Right lobe of liver (tissue), 6 donors: ENCODE data around the gene IGF1R. TPM values are rescaled to one million over a fixed set of nuclear protein-coding genes. Genes with fewer than 3 reads are reported as not detected.

Experiments
- ATAC-seq, 4 donors: fragments of 200-7000 bp; cut with Tn5 transposase; one replicate each; pipeline ENCODE4 v1.9.1; 2020; ENCODE audit warnings: mild to moderate bottlenecking in 4 of 4, moderate library complexity in 4 of 4
- DNase-seq, 3 donors: peaks; one replicate each; pipeline ENCODE4 v3.0.0-alpha.2; 2020
- H3K27ac ChIP-seq, 3 donors: fragments of 200-600 bp; one replicate each; pipeline ENCODE4 v1.8.0; 2022
- H3K27me3 ChIP-seq, 2 donors: fragments of 200-600 bp; one replicate each; pipeline ENCODE4 v1.8.0; 2022
- H3K36me3 ChIP-seq, 4 donors: fragments of 200-600 bp; sonication (generic) in 1 of 4; one replicate each; pipeline versions ENCODE4 v1.5.1 to v1.8.0; 2017 to 2022; ENCODE audit warnings: control low read depth in 1 of 4
- H3K4me1 ChIP-seq, 4 donors: fragments of 200-600 bp; sonication (generic) in 1 of 4; one replicate each; pipeline versions ENCODE4 v1.5.1 to v1.8.0; 2017 to 2022; ENCODE audit warnings: control low read depth in 1 of 4
- H3K4me3 ChIP-seq, 3 donors: fragments of 200-600 bp; one replicate each; pipeline ENCODE4 v1.8.0; 2022
- H3K9me3 ChIP-seq, 4 donors: fragments of 200-600 bp; sonication (generic) in 1 of 4; one replicate each; pipeline versions ENCODE4 v1.5.1 to v1.8.0; 2017 to 2022; ENCODE audit warnings: control low read depth in 1 of 4
- POLR2A ChIP-seq: fragments of 450-650 bp; IDR thresholded peaks from one replicate; pipeline ENCODE4 v1.6.1; 2017; ENCODE audit warnings: antibody characterized with exemption, mild to moderate bottlenecking
- WGBS: methylation state at CpG from one replicate; pipeline ENCODE4 v1.1.6; 2018; ENCODE audit warnings: low coverage, low lambda C conversion rate; ENCODE audit not compliant: insufficient coverage; ENCODE audit errors: missing lambda C conversion rate; 5-methylcytosine and 5-hydroxymethylcytosine counted together
- intact Hi-C, 2 donors: fragments of 100-400 bp; cut with DNase I; formaldehyde crosslinking; loops; one replicate each; pipeline versions ENCODE4 v1.11.2 to v1.14.1; 2022
- total RNA-seq, 6 experiments: library from RNA; depleted of rRNA in 2 of 6; stranded (reverse); fragments of >200 nt in 2 of 6; fragmentation: NEBNext Ultra II Directional in 3 of 6; extraction: Animal tissue kit (Norgen Biotek cat#: 25700) in 3 of 6; gene quantifications; one replicate each; pipeline versions ENCODE4 v1.1.0 to v1.2.4, GENCODE V29; 2016 to 2023
- TF ChIP-seq, protein P1 (sequence below), 4 donors: fragments of 200-600 bp in 3 of 4; fragments of 450-650 bp in 1 of 4; IDR thresholded peaks; one replicate each; pipeline versions ENCODE4 v1.5.1 to v1.8.0; 2016 to 2022; ENCODE audit warnings: antibody characterized with exemption in 4 of 4, mild to moderate bottlenecking in 2 of 4
- donor health status: DM: no; HTN: yes; CAD: no.
- donor health status: DM: no; HTN: no; CAD: no.
- donor health status: DM: no; HTN: no; CAD: no.
- donor health status: DM: no; HTN: yes; CAD: no.
- donor health status: DM: no; HTN: yes; CAD: no.

Gene IGF1R
- total RNA-seq, 6 experiments from 2014 or later: 2.5 to 5.3 (median 3.8) TPM

DNA sequence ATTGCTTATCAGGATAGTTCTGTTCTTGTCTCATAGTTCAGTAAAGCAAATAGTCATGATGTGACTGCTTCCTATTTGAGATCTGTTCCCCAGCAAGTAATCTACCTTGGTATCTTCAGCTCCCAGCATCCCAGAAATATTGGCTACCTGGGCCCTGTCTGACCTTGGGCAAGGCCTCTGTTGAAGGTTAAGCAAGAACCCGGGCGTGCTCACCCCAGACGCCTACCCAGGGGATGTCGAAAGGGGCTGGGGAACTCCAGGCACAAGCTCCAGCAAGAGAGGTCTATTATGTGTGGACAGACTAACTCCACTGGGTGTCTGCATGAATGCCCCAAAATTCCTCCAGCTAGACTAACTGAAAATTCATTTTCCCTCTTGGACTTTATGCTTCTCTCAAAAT is 37.3 kb upstream of the IGF1R start:
- WGBS: no CpG with 5 or more reads among the region's 4 CpGs
- intact Hi-C loops: no loop called here
- Histone ChIP-seq H3K4me1 (no peaks in the 10 kb centered on the region), H3K9me3 (no peaks in the 10 kb centered on the region), H3K27ac (no peak overlapping the region), H3K4me3 (no peak overlapping the region), H3K27me3 (no peaks in the 10 kb centered on the region), H3K36me3 (no peaks in the 10 kb centered on the region)
- no peak for ATAC-seq
- no peak for DNase-seq
- TF ChIP-seq, protein P1, sequence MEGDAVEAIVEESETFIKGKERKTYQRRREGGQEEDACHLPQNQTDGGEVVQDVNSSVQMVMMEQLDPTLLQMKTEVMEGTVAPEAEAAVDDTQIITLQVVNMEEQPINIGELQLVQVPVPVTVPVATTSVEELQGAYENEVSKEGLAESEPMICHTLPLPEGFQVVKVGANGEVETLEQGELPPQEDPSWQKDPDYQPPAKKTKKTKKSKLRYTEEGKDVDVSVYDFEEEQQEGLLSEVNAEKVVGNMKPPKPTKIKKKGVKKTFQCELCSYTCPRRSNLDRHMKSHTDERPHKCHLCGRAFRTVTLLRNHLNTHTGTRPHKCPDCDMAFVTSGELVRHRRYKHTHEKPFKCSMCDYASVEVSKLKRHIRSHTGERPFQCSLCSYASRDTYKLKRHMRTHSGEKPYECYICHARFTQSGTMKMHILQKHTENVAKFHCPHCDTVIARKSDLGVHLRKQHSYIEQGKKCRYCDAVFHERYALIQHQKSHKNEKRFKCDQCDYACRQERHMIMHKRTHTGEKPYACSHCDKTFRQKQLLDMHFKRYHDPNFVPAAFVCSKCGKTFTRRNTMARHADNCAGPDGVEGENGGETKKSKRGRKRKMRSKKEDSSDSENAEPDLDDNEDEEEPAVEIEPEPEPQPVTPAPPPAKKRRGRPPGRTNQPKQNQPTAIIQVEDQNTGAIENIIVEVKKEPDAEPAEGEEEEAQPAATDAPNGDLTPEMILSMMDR (IDR thresholded peaks at IDR 0.05): no peak
- TF ChIP-seq POLR2A: no peak

DNA sequence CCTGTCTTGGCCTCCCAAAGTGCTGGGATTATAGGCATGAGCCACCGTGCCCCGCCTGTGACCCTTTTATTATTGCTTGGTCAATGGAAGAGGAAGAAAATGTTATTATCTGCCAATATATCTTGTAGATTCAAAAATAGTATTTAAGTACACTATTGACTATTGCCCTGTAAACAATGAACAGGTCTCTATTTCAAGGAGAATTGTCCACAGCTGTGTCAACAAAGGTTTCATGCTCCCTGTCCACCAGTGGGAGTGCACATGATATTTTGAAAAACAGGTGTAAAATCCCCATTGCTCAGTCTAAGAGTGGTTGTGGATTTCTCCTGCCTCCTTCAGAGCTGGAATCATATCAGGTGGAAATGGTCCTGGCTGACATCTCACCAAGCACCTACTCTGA is 36.5 kb upstream of the IGF1R start:
- Histone ChIP-seq H3K9me3 (no peaks in the 10 kb centered on the region), H3K27ac (no peak overlapping the region), H3K4me1 (no peaks in the 10 kb centered on the region), H3K4me3 (no peak overlapping the region), H3K36me3 (no peaks in the 10 kb centered on the region), H3K27me3 (no peaks in the 10 kb centered on the region)
- intact Hi-C loops: no loop called here
- WGBS: 67% methylated on average over 1 of the region's 2 CpGs
- DNase-seq (no peak), ATAC-seq (no peak)
- TF ChIP-seq POLR2A: no peak
- TF ChIP-seq, protein P1 (IDR thresholded peaks at IDR 0.05): no peak

DNA sequence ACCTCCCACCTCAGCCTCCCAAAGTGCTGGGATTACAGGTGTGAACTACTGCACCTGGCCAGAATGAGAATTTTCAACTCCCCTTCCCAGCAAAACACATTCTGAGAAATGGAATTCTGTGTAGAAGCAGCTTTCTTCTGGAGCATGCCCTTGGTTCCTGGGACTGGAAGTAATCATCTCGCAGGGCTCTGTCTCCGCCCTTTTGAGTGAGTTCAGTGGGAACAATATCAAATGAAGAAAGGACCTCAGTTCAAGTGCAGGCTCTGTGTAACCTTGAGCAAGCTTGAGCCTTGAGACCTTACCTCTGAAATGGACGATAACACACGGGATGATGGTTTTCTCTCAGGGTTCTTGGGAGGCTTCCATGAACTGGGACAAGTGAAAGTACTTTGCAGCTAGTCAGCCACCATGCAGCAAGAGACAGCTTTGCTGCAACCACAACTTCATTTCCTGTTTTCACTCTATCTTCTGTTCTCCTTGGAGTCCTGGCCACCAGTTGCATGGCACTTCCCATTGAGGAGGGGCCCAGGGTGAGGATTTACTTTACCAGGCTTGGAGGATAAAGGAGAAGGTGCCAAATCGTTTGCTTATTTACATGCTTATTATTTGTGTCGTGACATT is 35.7 kb upstream of the IGF1R start:
- 49% methylated on average over 5 of the region's 6 CpGs for WGBS
- DNase-seq (no peak), ATAC-seq (no peak)
- Histone ChIP-seq H3K9me3 (no peaks in the 10 kb centered on the region), H3K4me1 (no peaks in the 10 kb centered on the region), H3K4me3 (no peak overlapping the region), H3K27ac (no peak overlapping the region), H3K36me3 (no peaks in the 10 kb centered on the region), H3K27me3 (no peaks in the 10 kb centered on the region)
- TF ChIP-seq POLR2A: no peak
- TF ChIP-seq, protein P1 (IDR thresholded peaks at IDR 0.05): no peak
- intact Hi-C loops: no loop called here

DNA sequence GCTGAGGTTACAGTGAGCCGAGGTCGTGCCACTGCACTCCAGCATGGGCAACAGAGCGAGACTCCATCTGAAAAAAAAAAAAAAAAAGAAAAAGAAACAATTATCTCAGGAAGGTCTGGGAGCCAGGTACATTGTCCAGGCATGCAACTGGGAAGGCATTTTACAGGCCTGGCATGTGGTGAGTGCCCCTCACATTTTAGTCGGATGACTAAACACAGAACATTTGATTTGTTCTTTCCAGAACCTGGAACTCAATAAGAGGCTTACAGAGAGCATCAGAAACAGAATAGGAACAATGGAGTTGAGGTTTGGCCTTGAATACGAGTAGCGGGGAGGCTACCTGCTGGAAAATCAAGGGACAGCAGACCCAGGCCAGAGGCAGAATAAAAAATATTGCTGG is 33.7 kb upstream of the IGF1R start:
- Histone ChIP-seq H3K4me3 (no peak overlapping the region), H3K36me3 (no peaks in the 10 kb centered on the region), H3K9me3 (no peaks in the 10 kb centered on the region), H3K27ac (no peak overlapping the region), H3K27me3 (peaks cover 0 to 4% of the 10 kb centered on the region in 2 donors), H3K4me1 (no peaks in the 10 kb centered on the region)
- intact Hi-C loops: no loop called here
- no peak for TF ChIP-seq POLR2A
- TF ChIP-seq, protein P1 (IDR thresholded peaks at IDR 0.05): no peak
- no peak for ATAC-seq
- no peak for DNase-seq
- WGBS: 68% methylated on average over 3 of the region's 6 CpGs

DNA sequence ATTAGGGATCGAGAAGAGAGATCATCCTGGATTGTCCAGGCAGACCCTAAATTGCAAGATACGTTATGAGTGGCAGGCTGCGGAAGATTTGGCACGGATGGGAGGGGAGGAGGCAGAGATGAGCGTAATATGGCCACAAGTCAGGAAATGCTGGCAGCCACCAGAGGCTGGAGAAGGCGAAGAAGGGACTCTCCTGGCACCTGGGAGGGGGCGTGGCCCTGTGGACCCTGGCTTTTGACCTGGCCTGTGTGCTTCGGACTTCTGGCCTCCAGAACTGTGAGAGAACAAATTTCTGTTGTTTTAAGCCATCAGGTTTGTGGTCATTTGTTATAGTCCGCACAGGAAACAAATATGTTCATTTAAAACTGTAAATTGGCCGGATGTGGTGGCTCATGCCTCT is 31.9 kb upstream of the IGF1R start:
- intact Hi-C loops: no loop called here
- TF ChIP-seq, protein P1 (IDR thresholded peaks at IDR 0.05): no peak
- no peak for TF ChIP-seq POLR2A
- H3K4me1 ChIP-seq: no peaks in the 10 kb centered on the region
- H3K9me3 ChIP-seq: no peaks in the 10 kb centered on the region
- DNase-seq (no peak), ATAC-seq (no peak)
- peaks cover 3 to 4% of the 10 kb centered on the region in 2 donors for H3K27me3 ChIP-seq
- 45% methylated on average over 9 of the region's 10 CpGs for WGBS
- H3K36me3 ChIP-seq: no peaks in the 10 kb centered on the region
- H3K27ac ChIP-seq: no peak overlapping the region
- no peak overlapping the region for H3K4me3 ChIP-seq
